ENCODE measurements around the gene CCDC188.
"Not testable (repeated sequence)": the region's sequence is repeated elsewhere in the genome, so short reads cannot be mapped to it uniquely, and the experiment has no call there.

The CCDC188 gene

GRCh38 chr22:20171288-20172140, 20.7 kb upstream of the CCDC188 start:
- DNase-seq (ENCODE audit: low read depth in 2 of 2): no peak

- no peak for DNase-seq (ENCODE audit: low read depth in 2 of 2)
These were observed 19.3 kb upstream of the CCDC188 start for GRCh38 chr22:20170170-20170569.

GRCh38 chr22:20169253-20169822, 18.5 kb upstream of the CCDC188 start:
- no peak for DNase-seq (ENCODE audit: low read depth in 2 of 2)

GRCh38 chr22:20167643-20168322, 16.9 kb upstream of the CCDC188 start:
- no peak for DNase-seq (ENCODE audit: low read depth in 2 of 2)

- DNase-seq (ENCODE audit: low read depth in 2 of 2): no peak
These were observed 15.8 kb upstream of the CCDC188 start for GRCh38 chr22:20166703-20167102.

GRCh38 chr22:20165913-20166312, 15.1 kb upstream of the CCDC188 start:
- DNase-seq (ENCODE audit: low read depth in 2 of 2): no peak

- no peak for DNase-seq (ENCODE audit: low read depth in 2 of 2)
These were observed 14.6 kb upstream of the CCDC188 start for GRCh38 chr22:20165421-20165820.

- DNase-seq (ENCODE audit: low read depth in 2 of 2): no peak
These were observed 14.0 kb upstream of the CCDC188 start for GRCh38 chr22:20164863-20165262.

GRCh38 chr22:20160041-20160440, 9.2 kb upstream of the CCDC188 start:
- no peak for DNase-seq (ENCODE audit: low read depth in 2 of 2)

- not testable (repeated sequence) for DNase-seq (ENCODE audit: low read depth in 2 of 2)
These were observed 8.7 kb upstream of the CCDC188 start for GRCh38 chr22:20159531-20159930.

GRCh38 chr22:20159076-20159475, 8.2 kb upstream of the CCDC188 start:
- DNase-seq (ENCODE audit: low read depth in 2 of 2): no peak

- no peak for DNase-seq (ENCODE audit: low read depth in 2 of 2)
These were observed 7.7 kb upstream of the CCDC188 start for GRCh38 chr22:20158391-20159036.

- DNase-seq (ENCODE audit: low read depth in 2 of 2): no peak
These were observed 6.8 kb upstream of the CCDC188 start for GRCh38 chr22:20157430-20158183.

GRCh38 chr22:20156611-20157429, 6.0 kb upstream of the CCDC188 start:
- peak; percentile 85 to 92 for DNase-seq (ENCODE audit: low read depth in 2 of 2)

GRCh38 chr22:20156042-20156389, 5.2 kb upstream of the CCDC188 start:
- no peak for DNase-seq (ENCODE audit: low read depth in 2 of 2)

GRCh38 chr22:20155330-20156041, 4.6 kb upstream of the CCDC188 start:
- no peak for DNase-seq (ENCODE audit: low read depth in 2 of 2)

- DNase-seq (ENCODE audit: low read depth in 2 of 2): no peak
These were observed 3.8 kb upstream of the CCDC188 start for GRCh38 chr22:20154602-20155187.

- DNase-seq (ENCODE audit: low read depth in 2 of 2): no peak
These were observed 3.1 kb upstream of the CCDC188 start for GRCh38 chr22:20153945-20154344.

GRCh38 chr22:20152464-20152890, 1.6 kb upstream of the CCDC188 start:
- DNase-seq (ENCODE audit: low read depth in 2 of 2): no peak

- no peak for DNase-seq (ENCODE audit: low read depth in 2 of 2)
These were observed 377 bp upstream of the CCDC188 start for GRCh38 chr22:20151276-20151588.

Data from activated CD4-positive, alpha-beta T cell treated with anti-CD3 and anti-CD28 coated beads for 24 hours (primary cell).